Measurements from ENCODE around the gene IFT88.

DNA sequence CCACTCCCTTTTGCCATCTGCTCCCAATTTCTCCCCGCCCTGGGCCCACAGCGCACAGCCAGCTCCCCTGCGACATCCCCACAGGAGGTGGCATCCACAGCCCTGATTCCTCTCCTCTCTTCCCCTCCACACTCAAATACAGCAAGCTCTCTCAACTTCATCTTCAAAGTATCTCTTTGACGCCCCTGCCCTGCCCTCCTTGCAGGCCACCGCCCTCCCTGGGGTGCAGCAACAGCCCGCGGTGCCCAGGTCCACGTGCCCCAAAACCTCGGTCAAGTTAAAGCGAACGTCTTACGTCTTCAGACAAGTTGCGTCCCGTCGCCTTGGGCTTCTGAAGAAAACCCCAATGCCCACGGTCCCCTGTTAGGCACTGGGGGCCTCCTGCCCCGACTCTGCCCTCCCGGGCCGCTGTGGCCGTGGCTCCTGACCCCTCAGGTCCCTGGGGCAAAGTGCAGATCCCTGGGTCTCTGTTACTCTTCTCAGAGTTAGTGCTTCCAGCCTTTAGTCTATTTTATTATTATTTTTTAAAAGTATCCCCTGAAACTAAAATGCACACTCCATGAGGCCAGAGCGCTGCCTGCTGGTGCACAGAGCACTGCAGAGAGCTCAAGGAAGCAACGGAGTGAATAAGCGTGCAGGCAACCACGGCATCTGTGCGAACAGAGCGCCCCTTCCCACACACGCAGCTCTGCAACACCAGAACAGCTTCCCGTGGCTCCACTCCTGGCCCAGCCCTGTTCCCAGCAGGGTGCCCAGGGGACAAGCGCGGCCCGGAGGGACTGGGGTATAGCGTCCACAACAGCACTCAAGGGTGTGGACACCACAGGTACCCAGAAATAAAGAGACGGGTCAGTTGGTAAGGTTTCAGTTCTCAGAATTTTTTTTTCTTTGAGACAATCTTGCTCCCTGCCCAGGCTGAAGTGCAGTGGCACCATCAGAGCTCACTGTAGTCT, 163.0 kb downstream of the IFT88 start:
- TF ChIP-seq, protein P1, sequence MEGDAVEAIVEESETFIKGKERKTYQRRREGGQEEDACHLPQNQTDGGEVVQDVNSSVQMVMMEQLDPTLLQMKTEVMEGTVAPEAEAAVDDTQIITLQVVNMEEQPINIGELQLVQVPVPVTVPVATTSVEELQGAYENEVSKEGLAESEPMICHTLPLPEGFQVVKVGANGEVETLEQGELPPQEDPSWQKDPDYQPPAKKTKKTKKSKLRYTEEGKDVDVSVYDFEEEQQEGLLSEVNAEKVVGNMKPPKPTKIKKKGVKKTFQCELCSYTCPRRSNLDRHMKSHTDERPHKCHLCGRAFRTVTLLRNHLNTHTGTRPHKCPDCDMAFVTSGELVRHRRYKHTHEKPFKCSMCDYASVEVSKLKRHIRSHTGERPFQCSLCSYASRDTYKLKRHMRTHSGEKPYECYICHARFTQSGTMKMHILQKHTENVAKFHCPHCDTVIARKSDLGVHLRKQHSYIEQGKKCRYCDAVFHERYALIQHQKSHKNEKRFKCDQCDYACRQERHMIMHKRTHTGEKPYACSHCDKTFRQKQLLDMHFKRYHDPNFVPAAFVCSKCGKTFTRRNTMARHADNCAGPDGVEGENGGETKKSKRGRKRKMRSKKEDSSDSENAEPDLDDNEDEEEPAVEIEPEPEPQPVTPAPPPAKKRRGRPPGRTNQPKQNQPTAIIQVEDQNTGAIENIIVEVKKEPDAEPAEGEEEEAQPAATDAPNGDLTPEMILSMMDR (IDR thresholded peaks at IDR 0.05; ENCODE audit: insufficient read depth, low read length): no peak
- TF ChIP-seq, protein P2, sequence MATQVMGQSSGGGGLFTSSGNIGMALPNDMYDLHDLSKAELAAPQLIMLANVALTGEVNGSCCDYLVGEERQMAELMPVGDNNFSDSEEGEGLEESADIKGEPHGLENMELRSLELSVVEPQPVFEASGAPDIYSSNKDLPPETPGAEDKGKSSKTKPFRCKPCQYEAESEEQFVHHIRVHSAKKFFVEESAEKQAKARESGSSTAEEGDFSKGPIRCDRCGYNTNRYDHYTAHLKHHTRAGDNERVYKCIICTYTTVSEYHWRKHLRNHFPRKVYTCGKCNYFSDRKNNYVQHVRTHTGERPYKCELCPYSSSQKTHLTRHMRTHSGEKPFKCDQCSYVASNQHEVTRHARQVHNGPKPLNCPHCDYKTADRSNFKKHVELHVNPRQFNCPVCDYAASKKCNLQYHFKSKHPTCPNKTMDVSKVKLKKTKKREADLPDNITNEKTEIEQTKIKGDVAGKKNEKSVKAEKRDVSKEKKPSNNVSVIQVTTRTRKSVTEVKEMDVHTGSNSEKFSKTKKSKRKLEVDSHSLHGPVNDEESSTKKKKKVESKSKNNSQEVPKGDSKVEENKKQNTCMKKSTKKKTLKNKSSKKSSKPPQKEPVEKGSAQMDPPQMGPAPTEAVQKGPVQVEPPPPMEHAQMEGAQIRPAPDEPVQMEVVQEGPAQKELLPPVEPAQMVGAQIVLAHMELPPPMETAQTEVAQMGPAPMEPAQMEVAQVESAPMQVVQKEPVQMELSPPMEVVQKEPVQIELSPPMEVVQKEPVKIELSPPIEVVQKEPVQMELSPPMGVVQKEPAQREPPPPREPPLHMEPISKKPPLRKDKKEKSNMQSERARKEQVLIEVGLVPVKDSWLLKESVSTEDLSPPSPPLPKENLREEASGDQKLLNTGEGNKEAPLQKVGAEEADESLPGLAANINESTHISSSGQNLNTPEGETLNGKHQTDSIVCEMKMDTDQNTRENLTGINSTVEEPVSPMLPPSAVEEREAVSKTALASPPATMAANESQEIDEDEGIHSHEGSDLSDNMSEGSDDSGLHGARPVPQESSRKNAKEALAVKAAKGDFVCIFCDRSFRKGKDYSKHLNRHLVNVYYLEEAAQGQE (IDR thresholded peaks at IDR 0.05; ENCODE audit: insufficient replicate concordance, low read depth): no peak
- TF ChIP-seq POLR2AphosphoS5 (IDR thresholded peaks at IDR 0.05; ENCODE audit: low read depth) (no peak), SPI1 (IDR thresholded peaks at IDR 0.05; ENCODE audit: borderline replicate concordance, low read depth) (no peak), GABPA (IDR thresholded peaks at IDR 0.05; ENCODE audit: low read depth) (no peak)

Data from HL-60 (cell line).